Stimulated activated CD8-positive, alpha-beta memory T cell treated with anti-CD3 and anti-CD28 coated beads, Interleukin-7, amount 100 ng/mL, for 24 hours (primary cell): ENCODE measurements around the gene CD300H.
A peak's percentile ranks its signal among the peaks of the same experiment; 100 is the strongest.
"Not testable (repeated sequence)": the region's sequence is repeated elsewhere in the genome, so short reads cannot be mapped to it uniquely, and the experiment has no call there.

Source experiments
- DNase-seq: peaks from one replicate; pipeline ENCODE4 v3.0.0-alpha.2; 2020; ENCODE audit warnings: low read depth

The CD300H gene

DNA sequence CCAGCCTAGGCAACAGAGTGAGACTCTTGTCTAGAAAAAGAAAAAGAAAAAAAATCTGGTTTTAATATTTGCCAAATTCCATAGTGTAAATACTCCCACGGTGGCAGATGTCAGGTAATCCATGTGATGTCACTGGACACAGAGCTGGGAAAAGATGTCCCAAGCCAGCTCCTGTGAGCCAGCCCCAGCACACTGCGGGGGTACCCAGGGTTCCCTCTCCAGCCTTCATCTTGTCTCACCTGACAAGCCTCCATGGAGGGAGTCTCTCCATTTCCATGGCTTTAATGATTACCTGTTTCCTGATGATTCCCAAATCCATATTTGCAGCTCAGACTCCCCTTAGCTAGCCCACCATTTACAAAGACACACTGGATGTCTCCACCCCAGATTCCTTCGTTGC lies 40.6 kb downstream of the CD300H start:
- DNase-seq = no peak

DNA sequence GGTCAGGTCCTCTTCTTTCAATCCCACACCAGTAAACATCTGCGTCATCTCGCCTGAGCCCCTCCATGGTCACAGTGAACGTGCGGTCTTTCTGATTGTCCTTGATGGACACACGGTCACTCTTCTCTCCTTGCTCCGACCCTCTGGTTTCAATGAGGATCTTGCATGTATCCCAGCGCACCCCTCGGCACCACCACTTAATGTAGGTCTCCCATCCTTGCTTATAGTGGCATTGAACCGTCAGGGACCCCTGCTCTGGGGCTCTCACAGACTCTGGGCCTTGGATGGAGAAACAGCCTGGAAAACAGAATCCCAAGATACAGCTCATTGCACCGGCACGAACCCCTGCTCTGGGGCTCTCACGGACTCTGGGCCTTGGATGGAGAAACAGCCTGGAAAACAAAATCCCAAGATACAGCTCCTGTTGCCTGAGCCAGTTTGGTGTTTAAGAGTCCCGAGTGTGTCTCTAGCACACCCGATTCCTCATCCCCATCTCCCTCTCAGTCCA lies 41.5 kb downstream of the CD300H start:
- DNase-seq = no peak

DNA sequence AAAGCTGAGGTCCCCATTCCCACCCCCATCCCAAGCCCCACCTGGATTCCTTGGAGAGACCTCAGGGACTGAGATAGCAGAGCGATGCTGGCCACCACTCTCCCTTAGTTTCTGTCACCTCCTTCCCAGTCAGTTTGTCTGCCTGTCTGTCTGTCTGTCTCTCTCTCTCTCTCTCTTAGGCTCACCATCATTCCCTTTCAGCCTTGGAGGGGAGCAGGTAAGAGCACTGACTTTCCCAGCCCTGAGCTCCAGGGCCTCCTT lies 41.9 kb downstream of the CD300H start:
- no peak for DNase-seq

DNA sequence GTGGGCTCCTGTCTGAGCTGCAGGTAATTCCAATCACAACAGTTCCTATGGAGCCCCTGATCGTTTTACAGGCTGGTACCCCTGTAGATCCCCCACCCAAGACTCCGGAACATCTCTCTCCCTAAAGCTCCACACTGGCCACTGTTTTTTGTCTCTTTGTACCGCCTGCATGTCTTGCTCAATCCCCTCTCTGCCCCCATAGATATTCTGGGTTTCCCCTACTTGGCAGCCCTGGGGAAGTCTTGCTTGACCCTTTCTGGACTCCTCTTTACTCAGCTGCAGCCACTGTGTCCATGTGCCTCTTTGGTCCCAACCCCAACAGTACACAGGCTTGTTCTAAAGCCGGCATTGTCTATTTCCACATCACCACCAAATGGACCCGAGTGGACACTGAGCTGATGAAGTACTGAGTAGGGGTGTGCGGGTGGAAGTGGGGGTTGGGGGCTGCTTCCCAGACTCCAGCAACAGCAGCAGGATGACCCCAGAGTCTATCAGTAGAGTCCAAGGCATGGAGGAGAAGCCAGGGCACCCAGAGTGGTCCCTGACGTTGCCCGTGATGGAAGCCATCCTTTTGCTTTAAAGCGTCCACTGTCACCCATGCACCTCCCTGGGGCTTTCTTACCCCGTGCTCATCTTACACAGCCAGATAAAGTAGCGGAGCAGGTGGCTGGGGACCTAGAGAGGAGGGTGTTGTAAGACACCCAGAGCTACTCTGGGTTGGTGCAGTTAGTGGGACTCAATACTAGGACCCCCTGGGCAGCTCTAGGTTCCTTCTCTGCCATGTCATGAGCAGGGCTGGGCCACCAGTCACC lies 42.5 kb downstream of the CD300H start:
- DNase-seq = no peak

DNA sequence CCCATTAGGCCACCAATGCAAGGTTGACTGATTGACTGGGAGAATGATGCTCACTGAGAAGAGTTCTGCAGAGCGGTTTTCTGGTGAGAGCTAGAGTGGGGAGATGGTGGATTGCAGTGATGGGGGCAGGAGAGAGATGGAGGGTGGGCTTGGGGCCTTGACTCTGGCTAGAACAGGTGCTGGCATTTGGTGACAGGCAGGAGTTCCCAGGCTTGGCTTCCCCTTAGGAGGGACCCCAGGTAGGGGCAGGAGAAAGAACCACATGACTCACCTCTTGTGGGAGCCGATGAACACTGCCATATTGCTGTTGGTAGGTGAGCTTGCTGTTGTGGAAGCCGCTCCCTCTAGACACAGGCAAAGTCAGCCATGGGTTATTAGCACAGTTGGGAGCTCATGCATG lies 44.0 kb downstream of the CD300H start:
- no peak for DNase-seq

DNA sequence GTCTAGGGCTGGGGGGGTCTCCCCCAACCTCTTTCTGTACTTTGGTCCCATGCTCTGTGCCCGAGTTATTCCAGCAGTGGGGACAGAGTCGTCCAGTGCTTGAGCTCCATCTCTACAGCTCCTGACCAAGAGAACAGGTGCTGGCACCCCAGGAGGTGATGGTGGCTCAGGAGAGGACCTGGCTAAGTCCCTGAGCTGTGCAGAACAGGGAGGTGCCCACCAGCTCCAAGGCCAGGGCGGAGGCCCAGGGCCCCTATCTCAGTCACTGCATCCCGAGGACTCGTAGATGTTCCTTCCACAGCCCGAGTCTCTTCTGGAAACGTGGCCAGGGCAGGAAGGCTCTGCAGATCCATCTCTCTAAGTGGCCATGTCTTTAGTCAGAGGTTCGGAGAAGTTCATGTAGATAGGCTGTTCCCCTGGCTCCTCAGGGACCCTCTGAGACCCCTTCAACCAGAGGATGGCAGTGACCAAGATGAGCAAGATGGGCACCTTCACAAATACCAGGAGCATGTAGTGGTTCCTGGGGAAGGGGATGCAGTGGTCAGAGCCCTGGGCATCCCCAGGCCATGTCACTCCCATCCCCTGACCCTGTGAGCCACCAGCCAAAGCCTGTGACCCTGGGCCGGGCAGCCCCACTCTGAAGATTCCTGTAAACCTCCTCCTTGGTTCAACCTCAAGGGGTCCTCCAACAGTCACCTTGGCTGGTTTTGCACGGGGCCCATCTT lies 44.8 kb downstream of the CD300H start:
- no peak for DNase-seq

DNA sequence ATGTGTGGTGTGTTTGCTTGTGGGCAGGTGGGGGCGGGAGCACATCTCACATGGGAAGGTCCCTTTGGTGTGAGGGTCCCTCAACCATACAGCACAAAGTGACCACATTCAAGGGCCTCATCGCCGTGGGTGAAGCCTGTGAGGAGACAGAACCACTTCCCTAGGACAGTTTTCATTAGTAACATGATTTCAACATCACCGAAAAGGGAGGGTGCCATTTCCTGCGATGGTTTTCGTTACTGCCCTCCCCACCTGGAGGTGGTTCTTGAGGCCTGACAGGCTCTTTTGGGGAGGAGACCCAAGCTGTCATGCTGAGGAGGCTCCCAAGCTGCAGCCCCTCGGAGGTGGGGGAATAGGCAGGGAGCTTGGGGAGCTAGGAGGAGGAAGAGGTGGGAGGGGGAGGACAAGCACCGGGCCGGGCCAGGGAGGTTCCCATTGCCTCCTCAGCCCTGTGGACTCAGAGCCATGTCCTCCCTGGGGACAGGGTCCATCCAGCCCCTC lies 45.6 kb downstream of the CD300H start:
- DNase-seq = no peak

DNA sequence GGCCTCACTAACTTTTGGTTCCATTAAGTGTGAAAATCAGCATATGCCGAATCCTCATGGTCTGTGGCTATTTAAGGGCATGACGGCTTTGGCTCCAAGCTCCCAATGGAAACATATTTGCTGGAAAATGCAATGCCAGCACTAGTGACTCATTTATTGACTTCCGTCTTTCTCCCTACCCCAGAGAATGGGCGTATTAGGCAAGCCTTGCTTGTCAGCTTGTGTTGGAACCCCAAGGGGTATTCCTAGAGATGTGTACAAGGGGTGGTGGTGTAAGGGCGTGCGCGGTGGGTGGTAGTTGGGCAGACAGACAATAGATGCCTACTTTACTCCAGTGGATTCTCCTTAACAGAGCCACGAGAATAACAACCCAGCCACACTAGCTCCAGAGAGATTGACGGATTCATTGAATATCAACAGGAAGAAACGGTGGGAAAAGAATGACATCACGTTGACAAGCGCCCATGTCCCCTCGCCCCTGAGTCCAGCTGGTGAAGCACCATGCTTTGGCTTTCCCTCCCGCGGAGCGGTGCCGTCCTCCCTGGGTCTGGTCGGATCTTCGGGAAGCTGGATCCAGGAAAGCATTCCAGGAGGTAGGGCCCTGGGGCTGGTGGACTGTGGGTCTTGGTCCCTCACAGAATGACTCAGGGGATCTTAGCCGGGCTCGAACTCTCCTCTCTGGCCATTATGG lies 46.4 kb downstream of the CD300H start:
- DNase-seq = no peak

DNA sequence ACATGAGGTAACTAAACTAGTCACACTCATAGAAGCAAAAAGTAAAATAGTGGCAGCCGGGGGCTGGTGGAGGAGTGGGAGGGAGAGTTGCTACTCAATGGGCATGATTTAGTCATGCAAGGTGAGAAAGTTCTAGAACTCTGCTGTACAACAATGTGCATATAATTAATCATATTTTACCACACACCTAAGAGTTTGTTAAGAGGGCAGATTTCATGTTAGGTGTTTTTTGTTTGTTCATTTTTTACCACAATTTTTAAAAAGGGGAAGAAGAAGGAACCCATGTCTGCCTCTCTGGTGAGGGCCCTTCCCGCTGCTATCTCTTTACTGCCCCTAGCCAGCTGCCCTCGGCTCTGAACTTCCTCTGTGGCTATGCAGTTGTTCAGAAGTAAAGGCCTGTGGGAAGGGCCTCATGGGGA lies 47.3 kb downstream of the CD300H start:
- no peak for DNase-seq

DNA sequence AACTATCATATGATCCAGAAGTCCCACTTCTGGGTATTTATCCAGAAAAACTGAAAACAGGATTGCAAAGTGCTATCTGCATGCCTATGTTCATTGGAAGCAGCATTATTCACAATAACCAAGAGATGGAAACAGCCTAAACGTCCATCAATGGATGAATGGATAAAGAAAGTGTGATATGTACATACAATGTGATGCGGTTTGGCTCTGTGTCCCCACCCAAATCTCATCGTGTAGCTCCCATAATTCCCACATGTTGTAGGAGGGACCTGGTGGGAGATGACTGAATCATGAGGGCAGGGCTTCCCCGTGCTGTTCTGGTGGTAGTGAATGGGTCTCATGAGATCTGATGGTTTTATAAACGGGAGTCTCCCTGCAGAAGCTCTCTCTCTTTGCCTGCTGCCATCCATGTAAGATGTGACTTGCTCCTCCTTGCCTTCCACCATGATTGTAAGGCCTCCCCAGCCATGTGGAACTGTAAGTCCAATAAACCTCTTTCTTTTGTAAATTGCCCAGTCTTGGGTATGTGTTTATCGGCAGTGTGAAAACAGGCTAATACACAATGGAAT lies 48.8 kb downstream of the CD300H start:
- not testable (repeated sequence) for DNase-seq

DNA sequence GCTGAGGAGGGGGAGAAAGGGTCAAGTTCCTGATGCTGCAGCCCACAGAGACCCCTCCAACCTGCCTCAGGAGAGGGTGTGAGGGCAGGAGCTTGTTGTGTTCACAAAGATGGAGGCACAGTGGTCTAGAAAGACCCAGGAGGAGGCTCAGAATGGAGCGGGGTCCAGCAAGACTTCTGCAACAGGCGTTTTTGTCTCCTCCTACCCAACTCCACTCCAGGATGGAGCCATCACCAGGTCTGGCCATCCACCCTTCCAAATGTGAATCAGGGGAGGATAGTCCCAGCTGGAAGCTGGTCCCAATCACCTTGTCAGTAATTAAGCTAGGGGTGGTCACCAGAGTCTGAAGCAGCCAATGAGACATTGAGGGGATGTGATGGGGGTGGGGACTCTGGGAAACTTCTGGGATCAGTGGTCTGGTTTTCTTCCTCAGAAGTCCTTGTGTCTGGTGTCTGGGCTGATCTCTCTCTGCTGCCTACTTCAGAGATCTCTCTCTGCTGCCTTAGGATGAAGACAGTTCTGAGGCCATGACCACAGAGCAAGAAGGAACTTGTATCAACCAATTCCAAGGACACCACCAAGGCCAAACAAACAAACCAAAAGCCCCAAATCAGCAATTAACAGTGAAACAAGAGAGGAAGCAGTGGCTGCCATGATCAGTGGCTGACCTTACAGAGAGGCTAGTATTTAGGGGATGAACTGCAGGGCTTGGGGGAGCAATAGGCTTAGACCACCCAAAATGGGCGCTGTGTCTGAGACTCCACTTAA lies 50.6 kb downstream of the CD300H start:
- no peak for DNase-seq

DNA sequence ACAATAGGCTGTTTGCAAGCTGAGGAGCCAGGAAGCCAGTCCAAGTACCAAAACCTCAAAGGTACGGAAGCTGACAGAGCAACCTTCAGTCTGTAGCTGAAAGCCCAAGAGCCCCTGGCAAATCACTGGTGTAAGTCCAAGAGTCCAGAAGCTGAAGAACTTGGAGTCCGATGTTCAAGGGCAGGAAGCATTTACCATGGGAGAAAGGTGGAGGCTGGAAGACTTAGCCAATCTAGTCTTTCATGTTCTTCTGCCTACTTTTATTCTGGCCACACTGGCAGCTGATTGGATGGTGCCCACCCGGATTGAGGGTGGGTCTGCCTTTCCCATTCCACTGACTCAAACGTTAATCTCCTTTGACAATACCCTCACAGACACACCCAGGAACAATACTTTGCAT lies 51.4 kb downstream of the CD300H start:
- DNase-seq = no peak

DNA sequence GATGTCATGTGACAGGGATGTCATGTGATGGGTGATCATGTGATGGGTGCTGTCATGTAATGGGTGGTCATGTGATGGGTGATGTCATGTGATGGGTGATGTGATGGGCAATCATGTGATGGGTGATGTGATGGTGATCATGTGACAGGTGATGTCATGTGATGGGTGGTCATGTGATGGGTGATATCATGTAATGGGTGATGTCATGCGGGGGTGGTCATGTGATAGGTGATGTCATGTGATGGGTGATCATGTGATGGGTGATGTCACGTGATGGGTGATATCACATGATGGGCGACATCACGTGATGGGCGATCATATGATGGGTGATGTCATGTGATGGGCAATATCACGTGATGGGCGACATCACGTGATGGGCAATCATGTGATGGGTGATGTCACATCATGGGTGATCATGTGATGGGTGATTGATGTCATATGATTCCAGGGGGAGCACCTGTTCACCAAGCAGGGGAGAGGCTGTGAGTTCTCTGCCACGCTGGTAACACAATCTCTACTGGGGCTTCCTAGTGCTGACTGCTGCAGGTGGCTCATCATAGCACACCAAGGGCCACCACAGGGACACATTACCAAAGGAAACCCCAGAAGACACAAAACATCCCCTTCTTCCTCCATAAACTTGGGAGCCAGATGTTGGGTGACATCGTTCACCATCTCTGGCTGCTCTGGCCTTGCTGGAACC lies 52.5 kb downstream of the CD300H start:
- DNase-seq = peak; percentile 24

DNA sequence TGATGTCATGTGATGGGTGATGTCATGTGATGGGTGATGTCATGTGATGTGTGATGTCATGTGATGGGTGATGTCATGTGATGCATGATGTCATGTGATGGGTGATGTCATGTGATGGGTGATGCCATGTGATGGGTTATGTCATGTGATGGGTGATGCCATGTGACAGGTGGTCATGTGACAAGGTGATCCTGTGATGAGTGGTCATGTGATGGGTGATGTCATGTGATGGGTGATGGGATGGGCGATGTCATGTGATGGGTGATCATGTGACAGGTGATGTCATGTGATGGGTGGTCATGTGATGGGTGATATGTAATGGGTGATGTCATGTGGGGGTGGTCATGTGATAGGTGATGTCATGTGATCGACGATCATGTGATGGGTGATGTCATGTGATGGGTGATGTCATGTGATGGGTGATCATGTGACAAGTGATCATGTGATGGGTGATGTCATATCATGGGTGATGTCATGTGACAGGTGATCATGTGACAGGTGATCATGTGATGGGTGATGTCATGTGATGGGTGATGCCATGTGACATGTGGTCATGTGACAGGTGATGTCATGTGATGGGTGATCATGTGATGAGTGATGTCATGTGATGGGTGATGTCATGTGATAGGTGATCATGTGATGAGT lies 53.2 kb downstream of the CD300H start:
- DNase-seq = no peak

DNA sequence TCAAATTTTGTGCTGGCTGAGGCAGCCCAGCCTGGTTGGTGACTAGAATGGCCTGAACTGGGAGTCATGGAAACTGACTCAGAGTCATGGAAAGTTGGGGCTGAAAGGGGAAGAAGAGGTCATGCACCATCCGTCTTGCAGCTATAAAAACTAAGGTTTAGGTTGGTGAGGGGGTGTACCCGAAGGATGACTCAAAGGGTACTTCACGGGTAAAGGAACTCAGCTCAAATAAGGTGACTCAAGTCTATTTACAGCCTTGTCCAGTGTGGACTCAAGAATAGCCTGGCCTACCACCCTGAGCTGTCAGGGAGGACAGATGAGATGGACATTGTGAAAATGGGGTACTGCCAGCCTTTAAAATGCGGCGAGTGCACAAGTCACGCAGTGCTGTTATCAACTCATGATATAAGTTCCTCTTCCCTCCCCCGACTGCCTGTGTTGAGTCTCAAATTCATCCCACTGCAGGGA lies 54.7 kb downstream of the CD300H start:
- DNase-seq = no peak

DNA sequence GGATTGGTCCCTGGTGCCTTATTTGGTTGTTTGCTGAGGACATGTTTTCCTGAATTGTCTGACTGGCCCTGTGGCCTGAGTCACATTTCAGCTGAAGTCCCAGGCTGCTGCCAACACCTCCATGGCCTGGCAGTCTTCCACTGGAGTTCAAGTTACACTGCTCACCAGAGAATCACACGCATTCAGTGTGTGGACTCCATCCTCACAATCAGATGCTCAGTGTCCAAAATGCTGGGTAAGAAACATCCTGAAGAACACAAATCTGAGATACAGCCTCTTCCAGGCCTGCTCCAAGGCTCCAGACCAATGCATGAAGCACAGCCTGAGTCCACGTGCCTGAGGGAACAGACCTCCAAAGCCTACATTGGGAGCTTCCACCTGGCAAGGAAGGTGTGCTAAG lies 55.3 kb downstream of the CD300H start:
- no peak for DNase-seq
